NCI-H748 (cell line): Measurements from ENCODE around the gene SQSTM1.

ENCODE experiments used
- DNase-seq: peaks from one replicate; lab custom pipeline; 2025; ENCODE audit not compliant: unreplicated experiment; lab: John Stamatoyannopoulos, UW

The SQSTM1 gene

GRCh38 chr5:179805529-179806249 lies 15.0 kb upstream of the SQSTM1 start:
- DNase-seq: peak; percentile 44

GRCh38 chr5:179806250-179807048 lies 14.3 kb upstream of the SQSTM1 start, which contains the start of gene MGAT4B:
Gene MGAT4B (minus strand): TSS chr5:179806866. CDS start chr5:179806583, 283 bp downstream.
- DNase-seq: peak; percentile 69

DNA sequence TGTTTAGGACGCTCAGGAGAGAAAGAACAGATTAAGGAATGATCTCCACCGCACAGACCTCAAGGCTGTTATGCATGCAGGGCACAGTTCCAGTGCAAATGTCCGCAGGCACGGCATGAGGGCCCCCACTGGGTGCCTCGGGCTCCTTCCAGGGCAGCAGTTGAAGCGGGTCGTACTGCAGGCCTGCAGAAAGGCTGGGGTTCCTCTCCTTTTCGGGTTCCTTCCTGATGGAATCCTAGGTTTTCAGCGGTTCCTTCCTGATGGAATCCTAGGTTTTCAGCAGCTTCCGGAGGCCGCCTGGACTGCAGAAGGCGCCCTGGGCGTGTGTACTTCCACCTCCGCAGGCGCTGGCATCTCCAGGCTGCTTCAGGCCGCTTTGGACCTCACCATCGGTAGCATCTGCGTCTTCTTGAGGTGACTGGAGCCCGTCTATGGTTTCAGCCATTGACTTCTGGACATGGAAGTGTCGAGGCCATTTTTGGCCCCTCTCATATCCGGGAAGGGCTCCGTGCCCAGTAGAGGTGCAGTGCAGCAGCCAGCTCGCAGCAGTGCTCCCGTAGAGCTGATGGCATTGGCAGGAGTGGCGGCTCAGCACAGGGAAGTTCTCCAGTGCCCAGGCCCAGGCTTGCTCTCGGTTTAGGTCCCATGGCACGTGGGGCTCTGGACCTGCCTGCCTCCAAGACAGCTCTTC lies 8.4 kb upstream of the SQSTM1 start:
- DNase-seq: no peak

- DNase-seq: no peak
Measured at GRCh38 chr5:179812997-179813607, 7.6 kb upstream of the SQSTM1 start.

GRCh38 chr5:179814090-179814489 lies 6.6 kb upstream of the SQSTM1 start:
- DNase-seq: no peak

- DNase-seq: no peak
Measured at GRCh38 chr5:179815491-179816249, 5.0 kb upstream of the SQSTM1 start.

GRCh38 chr5:179816401-179816795 lies 4.3 kb upstream of the SQSTM1 start:
- no peak for DNase-seq

GRCh38 chr5:179816796-179817469 lies 3.8 kb upstream of the SQSTM1 start:
- no peak for DNase-seq

- DNase-seq: no peak
Measured at GRCh38 chr5:179817470-179817840, 3.2 kb upstream of the SQSTM1 start.

DNA sequence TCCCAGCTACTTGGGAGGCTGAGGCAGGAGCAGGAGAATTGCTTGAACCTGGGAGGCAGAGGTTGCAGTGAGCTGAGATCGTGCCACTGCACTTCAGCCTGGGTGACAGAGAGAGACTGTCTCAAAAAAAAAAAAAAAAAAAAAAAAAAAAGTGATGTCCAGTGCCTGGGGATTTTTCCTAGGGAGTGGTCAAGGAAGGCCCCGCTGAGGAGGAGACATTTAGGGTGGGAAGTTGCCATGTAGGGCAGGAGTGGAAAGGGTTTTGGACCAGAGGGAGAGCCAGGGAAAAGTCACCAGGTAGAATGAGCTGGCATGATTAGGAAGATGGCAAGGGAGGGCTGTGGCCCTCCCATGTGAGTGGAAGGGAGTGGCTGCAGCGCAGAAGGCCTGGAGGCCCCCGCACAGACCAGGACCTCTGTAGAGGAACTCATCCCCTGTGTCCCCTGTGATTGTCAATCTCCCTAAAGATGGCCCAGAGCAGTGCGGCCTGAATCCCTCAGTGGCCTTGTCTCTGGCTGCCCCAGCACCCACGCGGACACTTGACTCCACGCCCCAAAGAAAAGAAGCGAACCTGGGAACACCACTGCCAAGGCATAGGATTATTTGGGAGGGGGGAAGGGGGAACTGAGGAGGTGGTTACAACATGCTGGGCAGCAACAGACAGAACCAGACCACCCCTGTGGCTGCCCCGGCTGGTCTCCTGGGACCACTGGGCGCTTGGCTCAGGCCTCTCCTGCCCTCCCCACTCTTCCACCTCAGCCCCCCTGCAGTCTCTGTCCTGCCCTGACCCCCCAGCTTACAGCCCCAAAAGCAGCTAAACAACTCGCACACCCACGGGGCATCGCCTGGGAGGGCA lies 2.6 kb upstream of the SQSTM1 start:
- DNase-seq: no peak

DNA sequence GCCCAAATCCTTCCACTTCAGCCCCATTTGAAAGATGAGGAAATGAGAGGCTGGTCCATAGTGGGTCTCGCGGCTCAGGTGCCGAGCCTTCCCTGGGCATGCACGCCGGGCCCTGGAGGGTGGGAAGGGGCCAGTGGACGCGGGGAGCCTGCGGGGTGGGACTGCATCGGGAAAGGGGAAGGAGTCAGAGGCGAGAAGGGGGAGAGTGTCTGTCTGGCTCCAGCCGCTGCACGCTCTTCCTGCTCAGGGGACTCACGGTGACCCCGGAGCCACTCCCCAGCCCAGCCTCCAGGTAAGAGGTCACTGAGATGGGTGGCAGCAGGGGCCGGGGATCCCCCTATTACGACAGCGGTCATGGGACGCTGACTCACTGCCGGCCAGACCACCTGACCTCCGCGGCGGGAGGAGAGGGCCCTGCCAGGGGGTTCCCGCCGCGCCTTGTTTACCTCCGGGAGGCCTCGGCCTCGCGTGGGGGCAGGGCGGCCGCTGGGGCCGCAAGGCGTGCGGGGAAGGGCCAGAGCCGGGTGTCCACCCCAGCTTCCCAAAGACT lies 1.9 kb upstream of the SQSTM1 start:
- DNase-seq: peak; percentile 85

DNA sequence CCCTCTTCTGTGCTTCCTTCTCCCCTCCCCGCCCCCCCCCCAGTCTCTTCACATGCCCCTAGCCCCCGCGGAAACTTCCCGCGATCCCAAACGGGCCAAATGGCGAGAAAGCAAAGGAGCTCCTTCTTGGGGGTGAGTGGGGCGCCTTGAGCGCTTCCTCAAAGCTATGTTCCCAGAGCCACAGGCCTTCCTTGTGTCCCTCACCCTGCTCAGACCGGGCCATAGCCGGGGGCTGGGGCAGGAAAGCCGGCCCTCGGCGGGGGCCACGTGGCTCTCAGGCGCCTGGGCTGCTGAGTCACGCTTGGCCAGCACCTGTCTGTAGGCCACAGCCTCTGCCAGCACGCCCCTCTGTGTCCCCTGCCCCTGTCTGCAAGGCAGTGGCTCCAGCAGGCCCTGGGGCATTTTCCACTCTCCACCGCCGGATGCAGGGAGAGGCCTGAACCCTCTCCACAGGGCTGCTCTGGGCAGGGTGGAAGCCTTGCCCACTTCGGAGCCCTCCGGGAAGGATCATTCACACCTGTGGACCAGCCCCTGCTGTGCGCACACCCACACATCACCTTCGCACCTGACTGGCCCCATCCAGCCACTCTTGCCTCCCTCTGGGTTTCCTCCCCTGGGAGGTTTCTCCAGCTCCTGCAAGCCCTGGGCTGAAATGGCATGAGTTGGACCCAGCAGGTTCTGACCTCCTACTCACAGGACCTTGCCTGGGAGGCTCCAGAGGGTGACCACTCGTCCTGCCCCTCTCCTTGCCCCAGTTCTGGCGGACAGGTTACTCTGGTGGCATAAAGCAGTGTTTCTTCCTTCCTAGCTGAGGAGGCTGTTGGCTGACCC lies 1.2 kb upstream of the SQSTM1 start:
- peak; percentile 72 for DNase-seq

- DNase-seq: peak; percentile 49
Measured at GRCh38 chr5:179820127-179820482, 600 bp upstream of the SQSTM1 start.

- DNase-seq: peak; percentile 92
Measured at GRCh38 chr5:179821298-179822058, 773 bp downstream of the SQSTM1 start.

DNA sequence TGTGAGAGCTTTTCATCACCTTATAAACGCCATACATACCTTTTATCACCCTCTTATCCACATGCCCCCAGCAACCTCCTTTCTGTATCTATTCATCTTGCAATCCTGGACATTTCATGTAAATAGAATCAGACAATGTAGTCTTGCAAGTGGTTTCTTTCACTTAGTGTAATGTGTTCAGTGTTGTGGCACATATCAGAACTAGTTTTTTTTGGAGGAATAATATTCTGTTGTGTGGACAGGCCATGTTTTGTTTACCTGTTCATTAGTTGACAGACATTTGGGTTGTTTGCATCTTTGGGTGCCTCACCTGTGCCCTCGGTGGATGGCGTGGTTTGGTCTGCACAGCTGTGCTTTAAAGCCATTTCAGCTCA lies 1.3 kb downstream of the SQSTM1 start:
- DNase-seq: no peak

- no peak for DNase-seq
Measured at GRCh38 chr5:179822444-179822990, 1.8 kb downstream of the SQSTM1 start.
